Measurements from ENCODE around the gene NCOR1.
"Not testable (repeated sequence)": the region's sequence is repeated elsewhere in the genome, so short reads cannot be mapped to it uniquely, and the experiment has no call there.

NCOR1 gene

GRCh38 chr17:16085066-16085699 is 130.2 kb downstream of the NCOR1 start:
- no peak for DNase-seq

GRCh38 chr17:16083223-16083622 is 132.1 kb downstream of the NCOR1 start:
- no peak for DNase-seq

GRCh38 chr17:16081507-16082087 is 133.7 kb downstream of the NCOR1 start:
- no peak for DNase-seq

GRCh38 chr17:16080366-16080765 is 135.0 kb downstream of the NCOR1 start:
- no peak for DNase-seq

- no peak for DNase-seq
These were observed 139.4 kb downstream of the NCOR1 start for GRCh38 chr17:16075949-16076348.

GRCh38 chr17:16074423-16074822 is 140.9 kb downstream of the NCOR1 start:
- DNase-seq: no peak

GRCh38 chr17:16073845-16074244 is 141.5 kb downstream of the NCOR1 start:
- DNase-seq: no peak

- no peak for DNase-seq
These were observed 143.3 kb downstream of the NCOR1 start for GRCh38 chr17:16072031-16072430.

- DNase-seq: no peak
These were observed 147.0 kb downstream of the NCOR1 start for GRCh38 chr17:16068323-16068722.

GRCh38 chr17:16066125-16066524 is 149.2 kb downstream of the NCOR1 start:
- DNase-seq: no peak

GRCh38 chr17:16061631-16062030 is 153.7 kb downstream of the NCOR1 start:
- no peak for DNase-seq

- not testable (repeated sequence) for DNase-seq
These were observed 160.2 kb downstream of the NCOR1 start for GRCh38 chr17:16055139-16055538.

- no peak for DNase-seq
These were observed 162.8 kb downstream of the NCOR1 start for GRCh38 chr17:16052486-16052885.

GRCh38 chr17:16050844-16051243 is 164.5 kb downstream of the NCOR1 start:
- no peak for DNase-seq

GRCh38 chr17:16048811-16049449 is 166.4 kb downstream of the NCOR1 start:
- DNase-seq: no peak

GRCh38 chr17:16046966-16047365 is 168.4 kb downstream of the NCOR1 start:
- no peak for DNase-seq

GRCh38 chr17:16044487-16044886 is 170.8 kb downstream of the NCOR1 start:
- no peak for DNase-seq

GRCh38 chr17:16040710-16041251 is 174.6 kb downstream of the NCOR1 start:
- no peak for DNase-seq

GRCh38 chr17:16037636-16038035 is 177.7 kb downstream of the NCOR1 start:
- DNase-seq: no peak

- no peak for DNase-seq
These were observed 179.1 kb downstream of the NCOR1 start for GRCh38 chr17:16036261-16036660.

GRCh38 chr17:16033729-16034349 is 181.5 kb downstream of the NCOR1 start:
- DNase-seq: no peak

- DNase-seq: no peak
These were observed 187.4 kb downstream of the NCOR1 start for GRCh38 chr17:16027708-16028584.

- DNase-seq: no peak
These were observed 188.4 kb downstream of the NCOR1 start for GRCh38 chr17:16026895-16027294.

Measured in NCI-H2029 (cell line).